Liver (tissue), 3 donors: Measurements from ENCODE around the gene MSLN.

Source experiments
- EGR1 ChIP-seq, 2 donors: IDR thresholded peaks; 2 replicates each; pipeline ENCODE4 v1.6.1; 2016 to 2018; ENCODE audit warnings: antibody characterized with exemption in 2 of 2, low read depth in 2 of 2
- JUND ChIP-seq, 2 donors: IDR thresholded peaks; 2 replicates each; pipeline ENCODE4 v1.6.1; 2016; ENCODE audit warnings: antibody characterized with exemption in 2 of 2
- RAD21 ChIP-seq, 2 donors: IDR thresholded peaks; 2 replicates each; pipeline ENCODE4 v1.6.1; 2016; ENCODE audit warnings: antibody characterized with exemption in 2 of 2, mild to moderate bottlenecking in 2 of 2
- RXRA ChIP-seq, 2 donors: IDR thresholded peaks; 2 replicates each; pipeline ENCODE4 v1.6.1; 2017 to 2018; ENCODE audit warnings: antibody characterized with exemption in 2 of 2, mild to moderate bottlenecking in 1 of 2
- TF ChIP-seq, protein P1 (sequence below): fragments of 150-350 bp; IDR thresholded peaks from 2 replicates; pipeline ENCODE4 v1.5.1; 2017; ENCODE audit warnings: improper control_type of control experiment, low read depth, low read length; ENCODE audit not compliant: missing input control
- TF ChIP-seq, protein P2 (sequence below): IDR thresholded peaks from 2 replicates; pipeline ENCODE4 v1.6.1; 2016; ENCODE audit warnings: antibody characterized with exemption
- donor health status: healthy.
- donor health status: healthy.

DNA sequence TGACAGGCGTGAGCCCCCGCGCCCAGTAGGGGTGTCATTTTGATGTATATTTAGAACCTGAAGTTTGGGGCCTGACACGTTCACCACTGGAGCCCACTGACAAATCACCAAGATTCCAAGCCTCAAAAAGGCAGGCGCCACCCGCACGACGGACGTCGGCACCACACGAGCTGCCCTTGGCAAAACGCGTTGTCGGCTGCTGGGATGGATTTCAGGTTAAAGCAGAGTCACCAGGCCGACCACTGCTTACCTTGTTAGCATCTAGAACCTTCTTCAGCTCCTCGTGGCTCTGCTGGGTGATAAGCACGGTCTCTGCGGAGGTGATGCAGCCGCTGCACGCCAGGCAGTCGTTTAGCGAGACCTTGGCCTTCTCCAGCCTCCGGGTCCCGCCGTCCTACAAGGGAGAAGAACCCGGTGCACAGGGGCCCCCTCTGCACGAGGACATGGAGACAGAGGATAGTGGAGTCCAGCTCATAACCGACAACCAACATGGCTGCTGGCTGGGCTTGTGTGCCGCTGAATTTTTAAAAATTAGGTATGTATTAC, 23.5 kb upstream of the MSLN start:
- no peak for TF ChIP-seq RAD21 (IDR thresholded peaks at IDR 0.05)
- TF ChIP-seq EGR1 (IDR thresholded peaks at IDR 0.05; ENCODE audit: low read depth in 2 of 2) = no peak
- TF ChIP-seq RXRA (IDR thresholded peaks at IDR 0.05) = no peak
- TF ChIP-seq, protein P1, sequence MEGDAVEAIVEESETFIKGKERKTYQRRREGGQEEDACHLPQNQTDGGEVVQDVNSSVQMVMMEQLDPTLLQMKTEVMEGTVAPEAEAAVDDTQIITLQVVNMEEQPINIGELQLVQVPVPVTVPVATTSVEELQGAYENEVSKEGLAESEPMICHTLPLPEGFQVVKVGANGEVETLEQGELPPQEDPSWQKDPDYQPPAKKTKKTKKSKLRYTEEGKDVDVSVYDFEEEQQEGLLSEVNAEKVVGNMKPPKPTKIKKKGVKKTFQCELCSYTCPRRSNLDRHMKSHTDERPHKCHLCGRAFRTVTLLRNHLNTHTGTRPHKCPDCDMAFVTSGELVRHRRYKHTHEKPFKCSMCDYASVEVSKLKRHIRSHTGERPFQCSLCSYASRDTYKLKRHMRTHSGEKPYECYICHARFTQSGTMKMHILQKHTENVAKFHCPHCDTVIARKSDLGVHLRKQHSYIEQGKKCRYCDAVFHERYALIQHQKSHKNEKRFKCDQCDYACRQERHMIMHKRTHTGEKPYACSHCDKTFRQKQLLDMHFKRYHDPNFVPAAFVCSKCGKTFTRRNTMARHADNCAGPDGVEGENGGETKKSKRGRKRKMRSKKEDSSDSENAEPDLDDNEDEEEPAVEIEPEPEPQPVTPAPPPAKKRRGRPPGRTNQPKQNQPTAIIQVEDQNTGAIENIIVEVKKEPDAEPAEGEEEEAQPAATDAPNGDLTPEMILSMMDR = no peak
- TF ChIP-seq, protein P2, sequence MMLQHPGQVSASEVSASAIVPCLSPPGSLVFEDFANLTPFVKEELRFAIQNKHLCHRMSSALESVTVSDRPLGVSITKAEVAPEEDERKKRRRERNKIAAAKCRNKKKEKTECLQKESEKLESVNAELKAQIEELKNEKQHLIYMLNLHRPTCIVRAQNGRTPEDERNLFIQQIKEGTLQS = no peak
- TF ChIP-seq JUND (IDR thresholded peaks at IDR 0.05) = no peak
